Hepatocyte (in vitro differentiated cells): Measurements from ENCODE around the gene PIEZO1.

Experiments
- EZH2phosphoT487 ChIP-seq: fragments of 200-600 bp; sonication (generic); IDR thresholded peaks from one replicate; pipeline ENCODE4 v1.6.1; 2018; ENCODE audit warnings: antibody characterized with exemption, mild to moderate bottlenecking, low read depth, moderate library complexity; ENCODE audit not compliant: unreplicated experiment, severe bottlenecking
- TF ChIP-seq, protein P1 (sequence below): fragments of 200-600 bp; sonication (generic); IDR thresholded peaks from 2 replicates; pipeline ENCODE4 v1.5.1; 2016; ENCODE audit warnings: antibody characterized with exemption, mild to moderate bottlenecking; ENCODE audit not compliant: poor library complexity

DNA sequence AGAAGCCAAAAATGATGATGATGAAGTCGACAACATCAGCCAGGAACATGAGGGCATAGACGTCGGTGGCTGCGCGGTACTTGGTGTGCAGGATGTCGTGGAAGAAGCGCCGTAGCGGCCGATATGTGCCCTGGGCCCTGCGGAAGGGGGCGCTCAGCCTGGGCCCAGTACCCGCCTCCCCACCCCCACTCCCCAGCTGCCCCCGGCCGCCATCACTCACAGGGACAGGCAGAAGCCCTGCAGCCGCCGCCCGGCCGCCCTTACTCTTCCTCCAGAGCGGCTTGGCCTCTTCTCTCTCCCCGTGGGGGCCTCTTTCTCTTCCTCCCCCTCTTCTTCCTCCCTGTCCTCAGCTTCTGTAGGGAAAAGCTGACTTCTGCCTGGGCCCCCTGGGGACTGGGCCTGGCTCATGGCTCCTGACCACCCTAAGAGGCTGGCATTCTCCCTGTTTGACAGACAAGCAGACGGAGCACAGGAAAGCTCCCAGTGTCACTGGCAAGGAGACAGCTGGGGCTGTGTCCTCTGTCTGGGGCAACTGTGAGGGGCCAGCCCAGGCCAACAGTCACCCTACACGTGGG, 64.5 kb downstream of the PIEZO1 start:
- TF ChIP-seq, protein P1, sequence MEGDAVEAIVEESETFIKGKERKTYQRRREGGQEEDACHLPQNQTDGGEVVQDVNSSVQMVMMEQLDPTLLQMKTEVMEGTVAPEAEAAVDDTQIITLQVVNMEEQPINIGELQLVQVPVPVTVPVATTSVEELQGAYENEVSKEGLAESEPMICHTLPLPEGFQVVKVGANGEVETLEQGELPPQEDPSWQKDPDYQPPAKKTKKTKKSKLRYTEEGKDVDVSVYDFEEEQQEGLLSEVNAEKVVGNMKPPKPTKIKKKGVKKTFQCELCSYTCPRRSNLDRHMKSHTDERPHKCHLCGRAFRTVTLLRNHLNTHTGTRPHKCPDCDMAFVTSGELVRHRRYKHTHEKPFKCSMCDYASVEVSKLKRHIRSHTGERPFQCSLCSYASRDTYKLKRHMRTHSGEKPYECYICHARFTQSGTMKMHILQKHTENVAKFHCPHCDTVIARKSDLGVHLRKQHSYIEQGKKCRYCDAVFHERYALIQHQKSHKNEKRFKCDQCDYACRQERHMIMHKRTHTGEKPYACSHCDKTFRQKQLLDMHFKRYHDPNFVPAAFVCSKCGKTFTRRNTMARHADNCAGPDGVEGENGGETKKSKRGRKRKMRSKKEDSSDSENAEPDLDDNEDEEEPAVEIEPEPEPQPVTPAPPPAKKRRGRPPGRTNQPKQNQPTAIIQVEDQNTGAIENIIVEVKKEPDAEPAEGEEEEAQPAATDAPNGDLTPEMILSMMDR: no peak
- TF ChIP-seq EZH2phosphoT487: no peak
